K562 (cell line): ENCODE measurements around the gene NR2F6. TPM values are rescaled to one million over a fixed set of nuclear protein-coding genes. Genes with fewer than 3 reads are reported as not detected.

ENCODE experiments used
- AFF4 ChIP-seq: sonication (generic); formaldehyde crosslinking; IDR thresholded peaks from 2 replicates; pipeline ENCODE4 v1.8.0; 2023; ENCODE audit warnings: mild to moderate bottlenecking, missing genetic modification reagents
- CSDE1 ChIP-seq, 2 experiments: fragments of 450-650 bp; IDR thresholded peaks; 2 replicates each; pipeline ENCODE4 v1.6.1; 2016; ENCODE audit warnings: mild to moderate bottlenecking in 1 of 2
- E4F1 ChIP-seq: fragments of 250-450 bp; sonication (Bioruptor Pico); IDR thresholded peaks from 2 replicates; pipeline ENCODE4 v1.5.0; 2021; ENCODE audit warnings: mild to moderate bottlenecking, borderline replicate concordance
- FOXA1 ChIP-seq: fragments of 450-650 bp; IDR thresholded peaks from 2 replicates; pipeline ENCODE4 v1.6.1; 2016; ENCODE audit warnings: mild to moderate bottlenecking, borderline replicate concordance
- GABPA ChIP-seq: fragments of 200-800 bp; sonication (Bioruptor generic); conservative IDR thresholded peaks from 2 replicates; pipeline ENCODE4 v1.6.1; 2016; ENCODE audit warnings: low read depth, missing genetic modification characterization, missing compliant biosample characterization
- HDAC6 ChIP-seq: IDR thresholded peaks from 2 replicates; pipeline ENCODE4 v1.6.1; 2012; ENCODE audit warnings: low read depth, mild to moderate bottlenecking, control low read depth, inconsistent platforms, low read length, moderate library complexity
- KLF13 ChIP-seq: fragments of 450-650 bp; IDR thresholded peaks from 2 replicates; pipeline ENCODE4 v1.6.1; 2016; ENCODE audit warnings: missing genetic modification characterization, low read depth, mild to moderate bottlenecking, missing compliant biosample characterization, moderate library complexity, borderline replicate concordance
- POU5F1 ChIP-seq: fragments of 150-350 bp; IDR thresholded peaks from 2 replicates; pipeline ENCODE4 v1.6.1; 2014; ENCODE audit warnings: borderline replicate concordance, low read length, low read depth, mild to moderate bottlenecking; ENCODE audit not compliant: partially characterized antibody
- SMAD3 ChIP-seq: fragments of 450-650 bp; formaldehyde crosslinking; conservative IDR thresholded peaks from 2 replicates; pipeline ENCODE4 v1.4.0; 2020; ENCODE audit warnings: mild to moderate bottlenecking
- SPI1 ChIP-seq: IDR thresholded peaks from 2 replicates; pipeline ENCODE4 v1.6.1; 2011; ENCODE audit warnings: low read depth, low read length, control low read depth, borderline replicate concordance
- THRAP3 ChIP-seq: fragments of 450-650 bp; IDR thresholded peaks from 2 replicates; pipeline ENCODE4 v1.6.1; 2016; ENCODE audit warnings: mild to moderate bottlenecking, inconsistent platforms, borderline replicate concordance
- ZFP36 ChIP-seq: fragments of 150-350 bp; IDR thresholded peaks from 2 replicates; pipeline ENCODE4 v1.6.1; 2018; ENCODE audit warnings: low read length, low read depth; ENCODE audit not compliant: partially characterized antibody
- polyA plus RNA-seq, 8 experiments: library from polyadenylated mRNA; depleted of rRNA in 4 of 8; stranded (reverse) in 5 of 8; unstranded in 3 of 8; fragments of >200 nt; fragmentation: Nextera tagmentation in 2 of 8; fragmentation: Illumina TruSeq in 1 of 8; extraction: Ambion mirVana in 2 of 8; extraction: Trizol in 1 of 8; gene quantifications; 2 replicates each; pipeline versions ENCODE4 v1.2.1 to v1.2.3, GENCODE V29; 2011 to 2014; ENCODE audit warnings: inconsistent platforms in 1 of 8, missing spikeins in 1 of 8
- total RNA-seq, 7 experiments: library from RNA; depleted of rRNA in 6 of 7; stranded (reverse); fragments of >200 nt in 6 of 7; fragmentation: Illumina TruSeq in 2 of 7; extraction: Trizol in 2 of 7; gene quantifications; 2 replicates each; pipeline versions ENCODE4 v1.2.1 to v1.2.3, GENCODE V29; 2011 to 2021; ENCODE audit warnings: low replicate concordance in 1 of 7

The NR2F6 gene
- total and polyA plus RNA-seq, 9 of the 15 experiments (the other 6 are each of a cell fraction or from before 2014, with no cell fraction given): 0.76 to 97.5 (median 18.8) TPM

GRCh38 chr19:17235971-17236777, 9.5 kb downstream of the NR2F6 start (continued):
- TF ChIP-seq AFF4 (no peak), THRAP3 (no peak), E4F1 (CRISPR knock-in tag) (no peak), KLF13 (tag) (no peak), ZFP36 (peak; percentile 87), SPI1 (no peak), FOXA1 (no peak), GABPA (tag) (peak; percentile 63), HDAC6 (no peak), SMAD3 (CRISPR knock-in tag) (no peak), CSDE1 (IDR thresholded peaks at IDR 0.05) (no peak), POU5F1 (no peak)
